Astrocyte (in vitro differentiated cells and primary cell): ENCODE data around the gene PSMD4.

ENCODE experiments used
- EZH2 ChIP-seq: IDR thresholded peaks from 2 replicates; pipeline ENCODE4 v1.6.1; 2012; ENCODE audit warnings: mild to moderate bottlenecking, low read length, inconsistent platforms; ENCODE audit not compliant: insufficient read depth
- TF ChIP-seq, protein P1 (sequence below): IDR thresholded peaks from 2 replicates; pipeline ENCODE4 v1.5.1; 2011; ENCODE audit warnings: low read depth, mild to moderate bottlenecking, inconsistent platforms, low read length, moderate library complexity; ENCODE audit not compliant: insufficient read depth

- TF ChIP-seq, protein P1, sequence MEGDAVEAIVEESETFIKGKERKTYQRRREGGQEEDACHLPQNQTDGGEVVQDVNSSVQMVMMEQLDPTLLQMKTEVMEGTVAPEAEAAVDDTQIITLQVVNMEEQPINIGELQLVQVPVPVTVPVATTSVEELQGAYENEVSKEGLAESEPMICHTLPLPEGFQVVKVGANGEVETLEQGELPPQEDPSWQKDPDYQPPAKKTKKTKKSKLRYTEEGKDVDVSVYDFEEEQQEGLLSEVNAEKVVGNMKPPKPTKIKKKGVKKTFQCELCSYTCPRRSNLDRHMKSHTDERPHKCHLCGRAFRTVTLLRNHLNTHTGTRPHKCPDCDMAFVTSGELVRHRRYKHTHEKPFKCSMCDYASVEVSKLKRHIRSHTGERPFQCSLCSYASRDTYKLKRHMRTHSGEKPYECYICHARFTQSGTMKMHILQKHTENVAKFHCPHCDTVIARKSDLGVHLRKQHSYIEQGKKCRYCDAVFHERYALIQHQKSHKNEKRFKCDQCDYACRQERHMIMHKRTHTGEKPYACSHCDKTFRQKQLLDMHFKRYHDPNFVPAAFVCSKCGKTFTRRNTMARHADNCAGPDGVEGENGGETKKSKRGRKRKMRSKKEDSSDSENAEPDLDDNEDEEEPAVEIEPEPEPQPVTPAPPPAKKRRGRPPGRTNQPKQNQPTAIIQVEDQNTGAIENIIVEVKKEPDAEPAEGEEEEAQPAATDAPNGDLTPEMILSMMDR: no peak
- TF ChIP-seq EZH2: no peak
Measured at GRCh38 chr1:151312411-151312810, 57.9 kb downstream of the PSMD4 start.
